GM11168 (cell line): ENCODE measurements around the gene TOP2A.

ENCODE experiments used
- in situ Hi-C: fragments of 300-500 bp; cut with MboI; formaldehyde crosslinking; loops from one replicate; pipeline ENCODE4 v1.12.0; 2022; ENCODE audit warnings: low sequenced_read_pairs; ENCODE audit not compliant: unreplicated experiment

TOP2A gene

GRCh38 chr17:40350689-40351358, 66.9 kb downstream of the TOP2A start:
- in situ Hi-C loops = loop anchor here (10.0 kb wide), 1 partner anchor 46 kb away; the partner anchor contains the start of gene RARA

DNA sequence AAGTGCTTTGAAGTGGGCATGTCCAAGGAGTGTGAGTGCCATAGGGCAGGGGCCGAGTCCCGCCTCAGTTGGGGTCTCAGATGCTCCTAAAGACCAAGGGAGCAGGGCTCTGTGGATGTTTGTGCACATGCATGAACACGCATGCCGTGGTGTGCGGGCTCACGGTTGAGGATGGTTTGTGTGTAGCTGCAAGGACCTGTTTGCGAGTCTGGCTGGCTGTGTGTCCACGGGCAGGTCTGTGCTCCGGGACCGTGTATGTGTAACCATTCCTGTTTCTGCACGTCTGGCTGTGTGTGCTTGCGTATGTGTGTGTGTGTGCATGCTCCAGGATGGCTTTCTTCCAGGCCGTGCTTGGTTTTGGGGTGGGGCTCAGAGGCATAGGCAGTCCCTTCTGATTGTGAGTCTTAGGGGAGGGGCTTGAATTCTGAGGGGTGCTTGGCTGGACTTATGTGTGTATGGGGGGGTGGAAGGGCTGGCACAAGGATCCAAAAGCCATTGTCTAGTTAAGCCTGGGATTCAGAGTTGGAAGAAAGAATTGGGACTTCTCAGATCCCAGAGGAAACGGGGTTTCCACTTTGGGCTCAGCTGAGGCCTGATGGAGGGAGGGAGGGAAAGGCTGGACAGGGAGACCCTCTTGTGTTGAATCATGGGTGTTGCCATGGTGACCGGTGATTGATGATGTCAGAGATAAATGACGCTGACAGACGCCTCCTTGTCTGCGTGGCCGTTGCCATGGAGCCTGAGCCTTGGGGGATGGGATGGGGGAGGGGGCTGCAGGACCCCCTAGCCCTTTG, 67.6 kb downstream of the TOP2A start:
- in situ Hi-C loops = loop anchor here (10.0 kb wide), 1 partner anchor 45 kb away; the partner anchor contains the start of gene RARA

GRCh38 chr17:40349477-40349894, 68.2 kb downstream of the TOP2A start:
- in situ Hi-C loops = no loop called here

DNA sequence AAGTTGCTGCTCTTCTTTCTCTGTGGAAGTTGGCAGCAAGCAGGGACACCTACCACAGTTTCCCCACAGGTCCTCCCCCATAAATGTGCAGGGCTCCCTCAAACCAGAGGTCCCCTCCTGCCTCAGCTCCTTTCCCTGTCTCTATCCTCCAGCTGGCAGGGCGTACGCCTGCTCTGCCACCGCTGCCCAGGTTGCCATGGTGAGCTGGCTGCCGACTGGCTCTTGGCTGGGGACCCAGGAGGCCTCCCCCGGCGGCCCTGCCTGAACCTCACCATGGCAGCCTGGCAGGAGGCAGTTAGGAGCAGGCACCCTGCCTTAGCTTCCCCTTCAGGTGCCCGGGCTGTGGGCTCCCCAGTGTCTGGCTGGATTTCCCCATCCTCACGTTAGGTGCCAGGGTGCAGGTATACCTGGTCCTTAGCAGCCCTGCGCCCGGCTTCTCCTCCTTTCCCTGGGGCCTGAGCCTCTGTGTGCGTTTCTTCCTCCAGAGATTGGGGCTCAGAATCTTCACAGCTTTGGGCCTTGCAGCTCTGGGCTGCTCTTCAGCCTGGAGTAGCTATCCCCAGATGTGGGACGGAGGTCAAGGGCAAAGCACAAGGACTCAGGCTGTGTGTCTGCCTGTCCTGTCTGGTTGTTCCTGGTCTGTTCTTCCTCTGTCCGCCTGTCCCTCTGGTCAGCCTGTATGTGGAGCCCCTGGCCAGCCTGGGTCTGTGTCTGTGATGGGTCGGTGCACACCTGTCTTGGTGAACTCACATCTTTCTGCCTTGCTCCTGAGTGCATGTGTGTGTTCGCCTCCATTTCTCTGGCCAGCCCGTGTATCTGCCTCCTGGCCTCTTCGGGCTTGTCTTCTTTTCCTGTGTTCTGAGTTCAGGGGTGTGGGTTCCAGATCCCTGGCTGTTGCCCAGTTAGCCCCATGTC, 68.9 kb downstream of the TOP2A start:
- in situ Hi-C loops = no loop called here

GRCh38 chr17:40348136-40348504, 69.6 kb downstream of the TOP2A start:
- in situ Hi-C loops = no loop called here

GRCh38 chr17:40347319-40348135, 70.2 kb downstream of the TOP2A start:
- in situ Hi-C loops = no loop called here

DNA sequence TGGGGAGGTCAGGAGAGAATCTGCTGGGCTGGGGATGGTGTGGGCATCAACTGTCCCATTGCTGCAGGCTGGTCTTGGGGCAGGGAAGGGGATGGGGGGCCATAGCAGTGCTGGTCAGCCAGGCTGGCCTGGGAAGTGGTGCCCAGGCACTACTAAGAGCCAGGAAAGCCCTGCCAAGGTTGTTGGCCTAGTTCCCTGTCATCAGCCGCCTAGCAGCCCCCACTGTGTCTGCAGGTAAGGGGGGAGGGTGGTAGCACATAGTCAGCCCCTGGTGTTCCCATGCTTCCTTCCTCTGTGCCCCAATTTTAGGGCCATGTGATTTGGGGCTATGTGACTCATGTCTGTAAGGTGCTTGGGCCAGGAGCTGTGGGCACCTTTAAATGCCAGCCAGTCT, 70.9 kb downstream of the TOP2A start:
- in situ Hi-C loops = no loop called here

DNA sequence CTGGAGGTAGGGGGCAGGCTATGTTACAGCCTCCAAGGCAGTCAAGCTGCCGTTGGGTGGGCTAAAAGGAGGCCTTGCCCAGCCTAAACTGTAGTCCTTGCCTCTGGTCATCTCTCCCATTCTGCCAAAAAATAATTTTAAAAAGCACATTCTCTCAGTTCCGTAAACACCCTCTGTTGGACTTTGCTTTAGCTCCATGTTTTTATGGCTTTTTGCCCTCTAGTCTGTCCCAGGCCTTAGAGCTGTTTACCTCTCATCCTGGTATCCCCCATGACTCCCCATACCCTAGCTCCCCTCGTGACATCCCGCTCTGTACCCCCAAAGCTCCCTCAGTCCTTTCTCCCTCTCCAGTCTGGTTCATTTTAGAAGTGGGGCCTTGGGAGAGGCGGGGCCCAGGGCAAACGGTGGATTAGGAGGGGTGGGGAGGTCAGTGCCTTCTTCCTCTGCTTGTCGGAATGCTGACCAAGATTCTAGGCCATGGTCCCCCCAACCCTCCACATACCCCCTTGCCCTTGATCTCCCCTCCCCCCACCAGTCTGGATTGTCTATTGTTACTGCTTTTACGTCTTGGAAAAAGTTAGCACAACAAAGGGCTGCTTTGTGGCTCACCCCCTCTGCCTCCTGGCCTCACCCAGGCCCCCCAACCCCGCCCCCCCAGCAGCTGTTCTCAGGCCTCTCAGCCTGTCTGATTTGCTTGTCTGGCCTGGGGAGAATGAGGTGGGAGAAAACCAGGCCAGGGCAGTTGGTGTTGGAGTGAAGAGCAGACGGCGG, 71.5 kb downstream of the TOP2A start:
- in situ Hi-C loops = no loop called here

DNA sequence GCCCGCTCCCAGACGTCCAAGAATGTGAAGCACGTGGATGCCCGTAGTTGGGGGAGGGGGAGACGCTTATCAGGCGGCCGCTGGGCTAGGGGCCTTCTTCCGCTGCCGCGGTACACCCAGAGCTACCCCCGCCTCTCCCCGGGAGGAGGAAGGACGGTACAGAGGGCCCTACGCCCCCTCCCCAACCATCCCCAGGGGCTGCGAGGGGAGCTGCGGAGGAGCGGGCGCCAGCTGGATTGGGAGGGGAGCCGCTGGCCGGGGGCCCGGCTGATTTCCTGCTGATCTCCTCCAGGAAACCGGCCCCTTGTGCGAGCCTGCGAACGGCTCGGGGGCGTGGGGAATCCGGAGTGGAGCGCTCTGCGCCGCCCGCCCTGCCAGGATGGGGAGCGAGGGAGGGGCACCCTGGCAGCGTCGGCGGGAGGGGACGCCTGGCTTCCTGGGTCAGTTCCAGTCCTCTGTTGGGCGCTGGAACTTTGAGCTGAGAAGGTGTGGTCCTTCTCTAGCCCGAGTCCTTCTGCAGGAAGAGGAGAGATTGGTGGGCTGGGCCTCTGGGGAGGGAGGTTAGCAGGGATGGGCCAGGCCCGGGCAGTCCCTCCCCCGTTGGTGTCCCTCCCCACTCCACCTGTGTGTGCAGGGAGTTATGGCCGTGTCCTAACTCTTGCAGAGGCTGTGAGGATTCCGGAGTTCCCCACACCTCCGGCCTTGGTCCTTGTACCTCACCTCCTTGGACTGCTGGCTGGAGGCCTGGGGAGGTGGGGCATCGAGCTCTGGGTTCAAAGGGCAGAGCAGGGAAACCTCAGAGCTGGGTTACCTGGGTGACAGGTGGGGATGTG, 72.3 kb downstream of the TOP2A start:
- in situ Hi-C loops = no loop called here

DNA sequence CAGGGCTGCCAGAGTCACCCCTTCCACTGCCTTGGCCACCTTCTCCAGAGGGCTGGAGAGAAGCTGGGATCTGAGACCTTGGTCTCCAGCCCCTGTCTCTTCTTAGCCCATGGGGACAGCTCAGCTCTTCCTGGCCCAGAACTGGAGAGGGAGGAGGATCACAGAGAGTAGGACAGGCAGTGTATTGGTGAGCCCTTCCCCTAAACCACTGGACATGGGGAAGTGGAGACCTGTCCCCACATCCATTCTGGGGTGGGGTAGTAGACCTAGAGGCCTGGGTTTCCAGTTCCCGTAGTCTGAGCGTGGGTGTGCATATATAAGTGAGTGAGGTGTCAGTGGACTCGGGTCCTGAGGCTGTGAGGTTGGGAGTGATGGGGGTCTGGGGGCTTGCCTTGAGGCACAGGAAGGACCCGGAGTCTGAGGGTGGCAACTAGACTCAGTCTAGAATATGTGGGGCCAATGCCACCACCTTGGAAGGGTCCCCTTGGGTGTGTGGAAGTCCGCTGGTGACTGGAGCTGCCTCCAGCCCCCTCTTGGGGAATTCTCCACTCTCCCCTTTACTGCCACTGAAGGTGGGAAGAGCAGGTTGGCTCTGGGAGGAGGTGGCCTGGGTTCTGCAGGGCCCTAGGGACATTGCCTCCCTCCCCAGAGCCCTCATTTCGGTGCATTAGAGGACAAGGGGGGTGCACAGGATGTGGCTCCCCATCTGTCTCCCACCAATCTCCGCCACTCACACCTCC, 73.1 kb downstream of the TOP2A start:
- in situ Hi-C loops = no loop called here

DNA sequence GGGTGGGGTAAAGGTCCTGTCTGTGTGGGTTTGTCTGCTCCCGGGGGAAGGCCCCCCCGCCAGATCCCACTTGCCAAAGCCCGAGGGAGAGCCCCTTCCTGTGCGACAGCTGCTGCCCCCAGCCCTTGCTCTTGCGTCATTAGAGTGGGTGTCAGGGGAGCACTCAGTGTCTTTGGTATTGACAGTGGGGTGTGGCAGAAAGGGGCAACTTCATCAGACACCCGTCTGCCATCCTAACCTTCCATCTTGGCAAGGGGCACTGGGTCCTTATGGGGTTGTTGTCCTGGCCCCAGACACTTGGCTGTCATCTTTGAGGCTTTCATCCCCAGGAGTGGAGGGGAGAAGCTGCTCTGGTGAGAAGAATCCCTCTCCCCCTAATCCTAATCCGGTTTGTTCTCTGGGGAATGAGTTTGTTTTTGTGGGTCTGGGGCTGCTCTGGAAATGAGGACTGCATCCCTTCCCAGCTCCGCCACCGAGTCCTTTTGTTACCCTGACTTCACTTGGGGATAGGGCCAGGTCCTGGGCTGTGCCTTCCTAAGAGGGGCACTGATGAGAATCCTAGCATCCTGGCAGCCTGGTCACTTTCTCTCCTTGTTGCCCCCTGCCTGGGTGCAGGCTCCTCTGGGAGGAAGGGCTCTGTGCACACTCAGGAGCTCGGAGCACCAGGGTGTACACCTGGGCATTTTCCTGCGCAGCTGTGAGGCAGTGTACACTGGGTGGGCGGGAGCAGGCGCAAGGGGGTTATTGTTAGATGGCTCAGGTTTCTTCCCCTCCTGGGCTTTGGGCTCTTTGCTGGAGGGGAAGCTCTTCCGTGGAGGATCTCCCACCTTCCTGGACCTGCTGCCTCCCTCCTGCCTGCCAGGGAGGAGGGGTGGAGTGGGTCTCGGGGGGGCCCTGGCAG, 74.2 kb downstream of the TOP2A start:
- in situ Hi-C loops = no loop called here

DNA sequence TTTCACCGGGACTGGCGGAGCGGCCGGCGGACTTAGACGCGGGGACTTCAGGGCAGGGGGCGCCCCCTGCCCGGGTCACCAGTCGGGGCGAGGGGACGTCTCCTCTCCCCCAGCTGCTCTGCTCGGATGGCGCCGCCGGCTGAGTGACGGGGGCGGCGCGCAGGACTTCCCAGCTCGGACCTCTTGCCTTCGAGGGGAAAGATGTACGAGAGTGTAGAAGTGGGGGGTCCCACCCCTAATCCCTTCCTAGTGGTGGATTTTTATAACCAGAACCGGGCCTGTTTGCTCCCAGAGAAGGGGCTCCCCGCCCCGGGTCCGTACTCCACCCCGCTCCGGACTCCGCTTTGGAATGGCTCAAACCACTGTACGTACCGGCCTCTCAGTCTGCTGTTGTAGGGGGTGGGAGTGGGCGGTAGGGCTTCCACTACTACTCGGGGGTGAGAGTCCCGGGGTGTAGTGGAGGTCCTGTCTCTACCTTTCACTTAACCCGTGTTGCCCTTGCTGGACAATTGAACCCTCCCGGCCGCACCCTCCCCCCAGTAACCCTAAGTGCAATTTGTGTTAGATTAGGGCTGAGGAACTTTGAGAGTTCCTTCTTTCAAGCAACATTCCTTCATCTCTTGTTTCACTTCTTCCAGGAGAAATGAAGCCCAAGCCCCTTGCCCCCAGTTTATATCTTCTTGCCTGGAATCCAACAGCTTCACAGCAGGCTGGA, 75.0 kb downstream of the TOP2A start:
- in situ Hi-C loops = no loop called here

DNA sequence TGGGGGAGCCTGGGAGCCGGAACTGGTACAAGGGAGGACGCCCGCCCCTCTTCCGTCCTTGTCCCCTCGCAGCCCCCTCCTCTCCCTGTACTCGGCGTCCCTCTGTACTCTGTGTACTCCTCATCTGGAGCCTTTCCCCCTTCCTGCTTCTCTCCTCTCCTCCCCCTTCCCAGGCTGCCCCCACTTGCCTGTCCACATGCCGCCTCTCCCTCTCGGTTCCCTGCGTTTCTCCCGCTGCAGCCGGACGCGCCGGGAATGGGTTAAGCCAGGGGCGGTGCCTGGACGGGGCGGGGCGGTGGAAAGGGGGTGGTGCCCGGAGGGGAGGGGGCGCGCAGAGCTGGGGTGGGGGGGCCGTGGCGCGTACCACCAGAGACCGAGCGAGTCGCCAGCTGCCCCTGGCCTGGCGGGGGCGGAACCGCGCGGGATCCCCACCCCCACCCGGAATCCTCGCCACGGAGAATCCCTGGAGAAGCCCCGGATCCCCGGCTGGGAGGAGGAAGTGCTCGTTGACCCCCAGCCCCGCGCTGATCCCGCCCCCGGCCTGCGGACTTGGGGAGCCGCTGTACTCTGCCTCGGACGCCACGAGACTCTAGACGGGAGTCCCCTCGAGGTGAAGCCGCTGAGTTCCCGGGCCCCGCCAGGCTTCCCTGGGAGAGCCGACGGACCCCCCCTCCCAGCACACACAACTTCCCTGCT, 75.7 kb downstream of the TOP2A start:
- in situ Hi-C loops = no loop called here

DNA sequence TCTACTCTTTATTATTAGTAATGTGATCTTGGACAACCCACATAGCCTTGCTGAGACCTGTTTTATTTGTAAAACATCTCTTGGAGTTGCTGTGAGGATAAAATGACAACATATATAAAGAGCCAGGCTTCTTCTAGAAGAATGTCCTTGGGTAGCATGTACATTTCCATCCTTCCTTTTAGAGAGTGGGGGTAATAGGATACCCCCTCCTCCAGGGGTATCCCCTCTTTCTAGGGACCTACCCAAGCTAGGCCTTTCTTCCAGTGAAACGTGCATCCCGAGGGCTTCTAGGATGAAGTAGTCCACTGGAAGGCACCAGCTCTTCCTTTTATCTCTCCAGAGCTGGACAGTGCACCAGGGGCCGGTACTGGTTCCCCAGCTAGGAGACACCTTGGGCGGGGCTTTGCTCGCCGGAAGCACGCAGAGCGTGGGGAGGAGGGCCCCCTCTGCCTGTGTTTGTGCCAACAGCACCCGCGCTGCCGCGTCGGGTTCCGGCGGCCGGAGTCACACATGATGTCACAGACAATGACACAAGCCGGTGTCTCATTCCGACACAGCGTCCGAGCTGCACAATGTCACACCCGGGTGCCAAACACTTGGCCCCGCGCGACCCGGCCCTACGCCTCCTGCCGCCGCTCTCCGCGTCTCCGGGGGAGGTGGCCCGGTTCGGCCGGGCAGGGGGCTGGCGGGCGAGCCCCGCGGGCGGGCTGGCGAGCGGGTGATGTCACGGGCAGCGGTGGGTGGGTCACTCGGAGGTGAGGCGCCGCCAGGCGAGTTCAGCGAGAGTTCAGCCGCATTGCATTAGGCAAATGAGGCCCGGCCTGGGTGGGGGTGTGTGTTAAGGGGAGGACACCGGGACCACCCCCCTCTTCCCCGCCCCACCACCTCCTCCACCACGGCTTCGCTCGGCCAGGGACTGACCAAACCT, 76.6 kb downstream of the TOP2A start:
- in situ Hi-C loops = no loop called here
